OCI-LY7 (cell line): ENCODE measurements around the gene CTNNA1. TPM values are rescaled to one million over a fixed set of nuclear protein-coding genes. Genes with fewer than 3 reads are reported as not detected.

ENCODE experiments used
- BruUV-seq: library from RNA; stranded (reverse); fragments of 400-500 nt; replicated peaks from 2 replicates; lab custom pipeline; 2021; lab: Mats Ljungman, UMichigan
- CTCF ChIA-PET: fragments of 300-600 bp; sonication (Branson Sonifier 250); formaldehyde crosslinking; loops from one replicate; lab custom pipeline; 2022; ENCODE audit warnings: antibody characterized with exemption; ENCODE audit not compliant: unreplicated experiment; lab: Charles Lee
- POLR2A ChIA-PET: fragments of 300-600 bp; sonication (Branson Sonifier 250); formaldehyde crosslinking; loops from one replicate; lab custom pipeline; 2022; ENCODE audit warnings: antibody characterized with exemption; lab: Charles Lee
- DNase-seq: peaks from one replicate; pipeline ENCODE4 v3.0.0-alpha.2; 2015; ENCODE audit warnings: low spot score
- H2AFZ ChIP-seq: fragments of 200-600 bp; sonication (generic), shearing (Covaris generic); 2 replicates; pipeline ENCODE4 v1.6.1; 2014; ENCODE audit warnings: mild to moderate bottlenecking, antibody characterized with exemption, low read length, moderate library complexity
- H3K27ac ChIP-seq: fragments of 200-600 bp; sonication (generic); 2 replicates; pipeline ENCODE4 v1.5.1; 2014; ENCODE audit warnings: mixed run types, low read depth, mild to moderate bottlenecking, moderate library complexity, low read length, inconsistent platforms; ENCODE audit not compliant: poor library complexity, severe bottlenecking
- H3K36me3 ChIP-seq: fragments of 200-600 bp; sonication (generic); 2 replicates; pipeline ENCODE4 v1.6.1; 2014; ENCODE audit warnings: mild to moderate bottlenecking, antibody characterized with exemption, low read length, moderate library complexity, mixed read lengths; ENCODE audit not compliant: insufficient read depth
- H3K4me1 ChIP-seq: fragments of 200-600 bp; sonication (generic); 2 replicates; pipeline ENCODE4 v1.5.1; 2014; ENCODE audit warnings: mild to moderate bottlenecking, low read length; ENCODE audit not compliant: insufficient read depth, poor library complexity, severe bottlenecking
- H3K4me2 ChIP-seq: fragments of 200-600 bp; sonication (generic); 2 replicates; pipeline ENCODE4 v1.6.1; 2014; ENCODE audit warnings: mild to moderate bottlenecking, low read length
- H3K4me3 ChIP-seq: fragments of 200-600 bp; sonication (generic); 2 replicates; pipeline ENCODE4 v1.5.1; 2014; ENCODE audit warnings: mild to moderate bottlenecking, low read depth, low read length; ENCODE audit not compliant: poor library complexity, severe bottlenecking
- H3K79me2 ChIP-seq: fragments of 200-600 bp; sonication (generic); 2 replicates; pipeline ENCODE4 v1.6.1; 2016; ENCODE audit warnings: low read depth, mild to moderate bottlenecking, low read length, moderate library complexity, mixed read lengths; ENCODE audit not compliant: insufficient read depth
- H3K9me2 ChIP-seq: fragments of 200-600 bp; sonication (generic); 2 replicates; pipeline ENCODE4 v1.6.1; 2016; ENCODE audit warnings: mild to moderate bottlenecking, low read length, mixed read lengths; ENCODE audit not compliant: insufficient read depth
- H3K9me3 ChIP-seq: fragments of 200-600 bp; sonication (generic); 2 replicates; pipeline ENCODE4 v1.6.1; 2014; ENCODE audit warnings: mild to moderate bottlenecking, mixed run types, low read length, mixed read lengths
- H4K20me1 ChIP-seq: fragments of 200-600 bp; sonication (generic); 2 replicates; pipeline ENCODE4 v1.6.1; 2014; ENCODE audit warnings: mild to moderate bottlenecking, antibody characterized with exemption, low read length, moderate library complexity, mixed read lengths; ENCODE audit not compliant: insufficient read depth
- EZH2phosphoT487 ChIP-seq: fragments of 200-600 bp; sonication (generic); IDR thresholded peaks from 2 replicates; pipeline ENCODE4 v1.6.1; 2018; ENCODE audit warnings: low read depth, borderline replicate concordance, mild to moderate bottlenecking, mixed run types, antibody characterized with exemption, low read length, moderate library complexity, mixed read lengths
- intact Hi-C: fragments of 100-400 bp; cut with micrococcal nuclease; formaldehyde crosslinking; loops from one replicate; pipeline ENCODE4 v1.10.0; 2022; ENCODE audit not compliant: unreplicated experiment
- total RNA-seq, 2 experiments: library from RNA; depleted of rRNA in 1 of 2; stranded (reverse); fragments of >200 nt in 1 of 2; shearing (Covaris generic) in 1 of 2; gene quantifications; 2 replicates each; pipeline ENCODE4 v1.2.3, GENCODE V29; 2014 to 2022
- TF ChIP-seq, protein P1 (sequence below): fragments of 200-600 bp; sonication (generic); conservative IDR thresholded peaks from 2 replicates; pipeline ENCODE4 v1.5.1; 2014; ENCODE audit warnings: mild to moderate bottlenecking, antibody characterized with exemption, low read length, moderate library complexity, mixed read lengths

CTNNA1 gene
- total RNA-seq, 2 experiments from 2014 or later: 40.4 to 42.7 TPM

DNA sequence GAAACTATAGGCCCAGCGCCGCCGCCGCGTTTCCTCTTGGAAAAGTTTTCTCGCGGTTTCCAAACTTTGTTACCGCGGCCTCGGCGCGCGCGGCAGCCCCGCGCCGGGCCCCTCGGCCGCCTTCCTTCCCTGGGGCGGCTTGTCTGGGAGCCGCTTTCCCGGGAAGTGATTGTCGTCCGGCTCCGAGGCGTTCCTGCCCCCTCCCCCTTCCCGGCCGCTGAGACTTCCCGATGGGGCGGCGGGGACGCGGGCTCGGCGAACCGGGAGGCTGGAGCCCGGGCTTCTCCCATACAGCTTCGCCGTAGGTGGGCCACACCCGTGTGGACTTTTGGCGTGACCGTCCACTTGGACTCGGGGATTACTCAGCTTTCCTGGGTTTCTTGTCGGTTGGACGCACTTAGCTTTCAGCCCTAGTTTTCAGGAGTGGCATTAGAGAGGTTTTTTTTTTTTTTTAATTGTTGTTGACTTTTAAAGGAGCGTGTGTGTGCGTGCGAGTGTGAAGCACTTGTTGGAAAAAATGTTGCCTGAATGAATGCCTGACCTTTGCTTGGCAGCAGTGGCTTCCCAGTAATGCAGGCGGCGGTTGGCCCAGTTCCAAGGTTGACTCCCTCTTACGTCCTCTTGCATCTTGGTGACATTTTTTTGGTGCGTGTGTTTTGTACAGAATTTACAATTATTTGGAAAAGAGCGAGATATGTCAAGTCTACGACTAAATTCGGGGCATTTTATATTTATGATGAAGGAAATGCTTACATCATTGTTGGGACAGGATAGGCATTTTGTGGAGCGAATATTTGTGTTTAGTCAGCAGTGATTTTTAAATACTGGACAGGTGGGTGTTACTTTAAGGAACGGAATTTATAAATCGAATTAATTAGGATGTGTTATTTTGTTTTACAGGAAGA lies 821 bp downstream of the CTNNA1 start:
- TF ChIP-seq, protein P1, sequence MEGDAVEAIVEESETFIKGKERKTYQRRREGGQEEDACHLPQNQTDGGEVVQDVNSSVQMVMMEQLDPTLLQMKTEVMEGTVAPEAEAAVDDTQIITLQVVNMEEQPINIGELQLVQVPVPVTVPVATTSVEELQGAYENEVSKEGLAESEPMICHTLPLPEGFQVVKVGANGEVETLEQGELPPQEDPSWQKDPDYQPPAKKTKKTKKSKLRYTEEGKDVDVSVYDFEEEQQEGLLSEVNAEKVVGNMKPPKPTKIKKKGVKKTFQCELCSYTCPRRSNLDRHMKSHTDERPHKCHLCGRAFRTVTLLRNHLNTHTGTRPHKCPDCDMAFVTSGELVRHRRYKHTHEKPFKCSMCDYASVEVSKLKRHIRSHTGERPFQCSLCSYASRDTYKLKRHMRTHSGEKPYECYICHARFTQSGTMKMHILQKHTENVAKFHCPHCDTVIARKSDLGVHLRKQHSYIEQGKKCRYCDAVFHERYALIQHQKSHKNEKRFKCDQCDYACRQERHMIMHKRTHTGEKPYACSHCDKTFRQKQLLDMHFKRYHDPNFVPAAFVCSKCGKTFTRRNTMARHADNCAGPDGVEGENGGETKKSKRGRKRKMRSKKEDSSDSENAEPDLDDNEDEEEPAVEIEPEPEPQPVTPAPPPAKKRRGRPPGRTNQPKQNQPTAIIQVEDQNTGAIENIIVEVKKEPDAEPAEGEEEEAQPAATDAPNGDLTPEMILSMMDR: no peak
- no peak for TF ChIP-seq EZH2phosphoT487
- no peaks in the 10 kb centered on the region; the same call in 1 of the 2 replicates for H4K20me1 ChIP-seq
- H3K36me3 ChIP-seq: no peaks in the 10 kb centered on the region
- H2AFZ ChIP-seq: peak overlapping the region; percentile 88
- H3K9me2 ChIP-seq: no peaks in the 10 kb centered on the region
- TSS peak; percentile 77 for BruUV-seq
- no peaks in the 10 kb centered on the region for H3K9me3 ChIP-seq
- peaks cover 15% of the 10 kb centered on the region for H3K4me1 ChIP-seq
- H3K4me2 ChIP-seq: peak overlapping the region; percentile 85
- peaks cover 3% of the 10 kb centered on the region; the same call in 1 of the 2 replicates for H3K79me2 ChIP-seq
- DNase-seq: no peak
- peak overlapping the region; percentile 90 for H3K4me3 ChIP-seq
- POLR2A ChIA-PET: no interaction called here
- CTCF ChIA-PET: no interaction called here
- H3K27ac ChIP-seq: no peak overlapping the region
- intact Hi-C loops: no loop called here

DNA sequence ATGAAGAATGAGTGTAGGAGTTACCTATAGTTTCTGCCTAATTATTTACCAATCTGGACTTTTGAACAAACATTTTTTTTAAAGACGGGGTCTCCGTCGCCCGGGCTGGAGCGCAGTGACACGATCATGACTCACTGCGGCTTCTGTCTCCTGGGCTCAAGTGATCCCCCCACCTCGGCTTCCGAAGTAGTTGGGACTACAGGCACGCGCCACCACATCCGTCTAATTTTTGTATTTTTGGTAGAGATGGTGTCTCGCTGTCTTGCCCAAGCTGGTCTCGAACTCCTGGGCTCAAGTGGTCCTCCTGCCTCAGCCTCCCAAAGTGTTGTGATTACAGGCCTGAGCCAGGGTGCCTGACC lies 1.5 kb downstream of the CTNNA1 start:
- no peak overlapping the region for H3K27ac ChIP-seq
- BruUV-seq: no TSS peak
- H3K9me3 ChIP-seq: no peaks in the 10 kb centered on the region
- no peak for TF ChIP-seq EZH2phosphoT487
- TF ChIP-seq, protein P1: no peak
- no peaks in the 10 kb centered on the region; the same call in 1 of the 2 replicates for H4K20me1 ChIP-seq
- no peak overlapping the region for H2AFZ ChIP-seq
- H3K4me3 ChIP-seq: no peak overlapping the region
- intact Hi-C loops: no loop called here
- POLR2A ChIA-PET: no interaction called here
- DNase-seq: no peak
- CTCF ChIA-PET: no interaction called here
- H3K36me3 ChIP-seq: no peaks in the 10 kb centered on the region
- peaks cover 15% of the 10 kb centered on the region for H3K4me1 ChIP-seq
- H3K79me2 ChIP-seq: peaks cover 3% of the 10 kb centered on the region; the same call in 1 of the 2 replicates
- H3K4me2 ChIP-seq: no peak overlapping the region
- no peaks in the 10 kb centered on the region for H3K9me2 ChIP-seq
